Brain pericyte (primary cell): Measurements from ENCODE around the gene PLSCR5.
A peak's percentile ranks its signal among the peaks of the same experiment; 100 is the strongest.

ENCODE experiments used
- DNase-seq: peaks from one replicate; pipeline ENCODE4 v3.0.0-alpha.2; 2012; ENCODE audit warnings: low read depth, low spot score

PLSCR5 gene, protein sequence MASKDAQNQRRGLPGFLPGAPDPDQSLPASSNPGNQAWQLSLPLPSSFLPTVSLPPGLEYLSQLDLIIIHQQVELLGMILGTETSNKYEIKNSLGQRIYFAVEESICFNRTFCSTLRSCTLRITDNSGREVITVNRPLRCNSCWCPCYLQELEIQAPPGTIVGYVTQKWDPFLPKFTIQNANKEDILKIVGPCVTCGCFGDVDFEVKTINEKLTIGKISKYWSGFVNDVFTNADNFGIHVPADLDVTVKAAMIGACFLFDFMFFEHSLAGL

DNA sequence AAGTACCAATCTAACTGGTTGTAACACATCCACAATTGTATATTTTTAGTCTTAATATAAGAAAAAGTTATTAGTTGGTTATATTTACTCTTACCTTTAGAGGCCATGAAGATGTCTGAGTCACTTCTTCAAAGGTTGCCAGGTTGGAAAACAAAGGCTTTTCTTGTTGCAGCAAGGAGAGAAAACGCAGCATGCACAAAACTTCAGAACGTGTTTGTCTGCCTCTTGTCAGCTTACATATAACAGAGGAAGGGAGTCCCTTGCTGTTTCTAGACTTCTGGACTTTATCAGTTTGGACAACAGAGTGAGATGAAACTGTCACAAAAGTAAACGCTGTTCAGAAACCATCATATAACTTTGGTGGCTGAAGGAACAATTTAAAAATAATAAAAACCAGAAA, at the start of gene PLSCR5:
Gene PLSCR5, minus strand, starts transcription at position 241 of the 400 bp plus-strand sequence. Its CDS starts 134 bp downstream, at position 107.
- no peak for DNase-seq

- DNase-seq = no peak
Measured at GRCh38 chr3:146653978-146654377, 48.8 kb upstream of the PLSCR5 start.

GRCh38 chr3:146650691-146651442, 45.7 kb upstream of the PLSCR5 start:
- DNase-seq = no peak

GRCh38 chr3:146646261-146646660, 41.1 kb upstream of the PLSCR5 start:
- no peak for DNase-seq

DNA sequence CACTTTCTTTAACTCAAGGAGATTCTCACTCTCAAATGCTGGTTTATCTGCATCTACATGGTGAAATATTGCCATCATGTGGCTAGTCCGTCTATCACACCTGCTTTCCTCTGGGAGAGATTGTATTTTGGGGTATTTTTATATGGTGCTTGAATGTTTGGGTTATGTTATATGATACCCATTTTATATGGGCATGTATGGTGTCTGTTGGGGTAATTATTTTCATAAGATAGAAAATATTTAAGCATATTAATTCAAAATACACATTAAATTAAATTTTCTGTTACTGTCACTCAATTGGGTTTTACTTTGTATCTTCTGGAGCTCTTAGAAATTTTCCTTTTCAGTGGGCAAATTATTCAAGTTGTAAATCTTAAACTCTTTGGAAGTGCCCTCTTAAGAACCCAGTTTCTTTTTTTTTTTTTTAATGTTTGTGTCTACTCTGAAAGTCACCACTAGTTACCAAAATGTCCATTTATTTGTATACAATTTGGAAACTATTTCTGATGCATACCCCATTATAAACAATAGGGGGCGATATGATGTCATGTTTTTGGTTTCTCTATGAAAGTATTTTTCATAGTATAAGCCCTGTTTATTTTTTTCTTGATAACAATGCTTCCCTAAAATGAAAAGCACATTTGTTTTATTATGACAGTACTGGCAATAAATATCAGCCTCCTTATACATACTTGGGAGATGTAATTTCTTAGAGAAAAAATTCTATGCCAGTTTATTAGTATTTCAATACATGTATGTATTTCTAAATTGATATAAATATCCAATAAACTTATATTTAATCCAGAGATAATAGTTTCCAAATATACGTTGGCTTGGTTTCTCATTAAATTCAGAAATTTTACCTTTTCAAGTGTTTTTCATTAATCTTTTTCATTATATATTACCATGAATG, 36.1 kb upstream of the PLSCR5 start:
- no peak for DNase-seq

GRCh38 chr3:146640361-146640760, 35.2 kb upstream of the PLSCR5 start:
- no peak for DNase-seq

DNA sequence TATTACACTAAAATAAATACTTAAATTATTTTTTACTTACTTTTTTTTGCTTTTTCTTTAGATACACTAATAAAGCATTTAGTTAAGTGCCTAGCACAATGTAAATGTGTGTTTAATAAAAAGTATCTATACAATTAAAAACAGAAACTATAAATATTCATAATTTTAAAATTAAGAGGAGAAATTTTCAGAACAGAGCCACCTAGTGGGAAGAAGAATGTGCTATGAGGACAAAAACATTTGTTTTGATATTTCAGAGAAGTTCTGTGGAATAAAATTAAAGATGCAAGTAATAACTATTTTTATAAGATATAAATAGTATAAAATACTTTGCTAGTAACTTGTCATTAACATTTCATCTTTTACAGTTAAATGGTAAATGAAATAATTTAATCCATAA, 33.6 kb upstream of the PLSCR5 start:
- no peak for DNase-seq

DNA sequence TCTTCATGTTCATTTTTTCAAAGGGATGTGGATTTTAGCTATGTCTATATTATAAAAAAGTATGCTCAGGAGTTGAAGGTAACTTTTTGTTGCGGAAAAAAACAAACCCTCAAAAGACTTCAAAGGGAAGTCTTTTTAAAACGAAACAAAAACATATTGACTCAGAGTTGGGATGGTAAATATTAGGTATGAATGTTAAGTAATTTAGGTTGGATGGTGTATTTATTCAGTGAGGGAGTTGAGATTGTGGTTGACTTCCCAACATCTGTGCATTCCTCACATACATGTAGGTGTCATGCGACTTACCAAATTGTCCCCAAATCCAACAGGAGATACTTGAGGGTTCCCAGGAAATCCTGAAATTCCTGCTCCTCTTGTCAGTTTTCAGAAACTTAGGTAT, 32.7 kb upstream of the PLSCR5 start:
- DNase-seq = no peak

- DNase-seq = no peak
Measured at GRCh38 chr3:146636881-146637280, 31.7 kb upstream of the PLSCR5 start.

- DNase-seq = no peak
Measured at GRCh38 chr3:146634346-146634745, 29.2 kb upstream of the PLSCR5 start.

DNA sequence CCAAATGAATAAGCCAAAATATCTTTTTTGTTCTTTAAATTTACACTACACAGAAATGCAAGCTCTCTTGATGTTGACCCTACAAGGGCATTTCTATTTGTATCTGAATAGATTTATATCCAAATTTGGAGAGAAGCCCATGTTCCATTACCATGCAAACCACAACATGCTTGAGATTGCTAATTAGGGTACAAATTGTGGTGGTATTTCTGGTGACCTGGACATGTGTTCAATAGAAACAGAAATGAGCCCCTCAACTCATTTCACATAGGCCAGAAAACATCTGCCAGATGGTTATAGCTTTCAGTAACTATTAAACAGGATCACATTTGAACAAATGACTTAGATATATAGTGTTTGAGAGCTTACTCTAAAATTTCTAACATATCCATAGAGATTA, 23.5 kb upstream of the PLSCR5 start:
- no peak for DNase-seq

- DNase-seq = no peak
Measured at GRCh38 chr3:146626403-146627122, 21.4 kb upstream of the PLSCR5 start.

- peak; percentile 5 for DNase-seq
Measured at GRCh38 chr3:146625186-146625775, 20.1 kb upstream of the PLSCR5 start.

DNA sequence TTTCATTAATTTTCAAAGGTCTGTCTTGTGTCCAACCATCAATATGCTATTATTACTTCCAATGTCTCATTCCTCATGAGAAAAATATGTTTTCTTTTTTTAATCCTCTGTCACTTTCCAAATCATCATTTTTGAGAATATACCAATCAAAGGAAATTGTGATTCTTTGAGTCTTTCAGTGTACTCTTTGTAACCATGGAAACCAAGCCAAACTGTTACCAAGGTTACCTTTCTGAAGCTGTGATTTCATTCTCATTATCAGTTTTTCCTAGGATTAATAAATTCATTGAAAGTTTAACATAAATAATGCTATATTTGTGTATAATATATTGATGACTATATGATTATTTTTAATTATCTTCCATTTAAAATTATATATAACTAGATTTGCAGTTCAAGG, 16.6 kb upstream of the PLSCR5 start:
- no peak for DNase-seq

- no peak for DNase-seq
Measured at GRCh38 chr3:146612015-146612414, 6.9 kb upstream of the PLSCR5 start.

GRCh38 chr3:146611096-146611495, 6.0 kb upstream of the PLSCR5 start:
- no peak for DNase-seq

DNA sequence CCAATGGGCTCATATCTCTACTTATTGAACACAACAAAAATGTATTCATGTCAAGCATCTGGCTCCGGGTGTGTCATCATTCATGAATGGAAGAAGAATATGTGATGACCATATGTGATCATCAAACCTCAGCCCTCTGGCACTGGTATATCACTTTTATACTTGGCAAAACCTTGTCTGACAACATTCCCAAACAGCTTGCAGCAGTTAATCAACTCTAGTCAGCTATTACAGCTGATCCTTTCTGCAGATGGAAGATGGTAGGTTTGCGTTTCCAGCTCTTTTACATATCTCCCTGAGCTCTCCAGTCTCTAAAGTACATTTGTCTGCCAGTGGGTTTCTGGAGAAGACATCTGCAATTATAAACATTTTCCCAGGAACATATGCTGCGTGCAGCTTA, 6.6 kb downstream of the PLSCR5 start:
- DNase-seq = no peak

GRCh38 chr3:146594843-146595482, 10.2 kb downstream of the PLSCR5 start:
- no peak for DNase-seq

GRCh38 chr3:146593776-146594175, 11.4 kb downstream of the PLSCR5 start:
- DNase-seq = no peak

- DNase-seq = no peak
Measured at GRCh38 chr3:146590521-146590920, 14.6 kb downstream of the PLSCR5 start.
